ENCODE results near the gene AP3M1. TPM values are rescaled to one million over a fixed set of nuclear protein-coding genes. Genes with fewer than 3 reads are reported as not detected.

The AP3M1 gene
- total RNA-seq, 1 experiment from 2014 or later = 52.6 TPM

GRCh38 chr10:74093530-74094164 lies 57.0 kb downstream of the AP3M1 start:
- no TSS peak for BruUV-seq (replicated peaks)
- no peak for DNase-seq
- no peaks in the 10 kb centered on the region for H3K9me3 Mint-ChIP-seq (ENCODE audit: low read depth, unreplicated experiment)
- intact Hi-C loops (cut with micrococcal nuclease; ENCODE audit: unreplicated experiment) = no loop called here
- no peak for TF ChIP-seq CTCF (IDR thresholded peaks at IDR 0.05; ENCODE audit: unreplicated experiment)
- no peaks in the 10 kb centered on the region for H3K27me3 Mint-ChIP-seq (ENCODE audit: unreplicated experiment)
- H3K4me1 Mint-ChIP-seq (ENCODE audit: low read depth, unreplicated experiment) = no peaks in the 10 kb centered on the region
- H3K4me3 Mint-ChIP-seq (ENCODE audit: low read depth, unreplicated experiment) = no peak overlapping the region
- H3K27ac Mint-ChIP-seq (ENCODE audit: unreplicated experiment) = no peak overlapping the region
- peaks cover 87% of the 10 kb centered on the region for H3K36me3 Mint-ChIP-seq (ENCODE audit: insufficient read depth, unreplicated experiment)
- CTCF ChIA-PET = no interaction called here

GRCh38 chr10:74092372-74092771 lies 58.3 kb downstream of the AP3M1 start:
- Mint-ChIP-seq H3K9me3 (ENCODE audit: low read depth, unreplicated experiment) (no peaks in the 10 kb centered on the region), H3K27ac (ENCODE audit: unreplicated experiment) (no peak overlapping the region), H3K36me3 (ENCODE audit: insufficient read depth, unreplicated experiment) (peaks cover 76% of the 10 kb centered on the region), H3K4me1 (ENCODE audit: low read depth, unreplicated experiment) (no peaks in the 10 kb centered on the region), H3K4me3 (ENCODE audit: low read depth, unreplicated experiment) (no peak overlapping the region), H3K27me3 (ENCODE audit: unreplicated experiment) (no peaks in the 10 kb centered on the region)
- no TSS peak for BruUV-seq (replicated peaks)
- no peak for TF ChIP-seq CTCF (IDR thresholded peaks at IDR 0.05; ENCODE audit: unreplicated experiment)
- CTCF ChIA-PET = no interaction called here
- intact Hi-C loops (cut with micrococcal nuclease; ENCODE audit: unreplicated experiment) = no loop called here
- DNase-seq = no peak

GRCh38 chr10:74088722-74089121 lies 61.9 kb downstream of the AP3M1 start:
- Mint-ChIP-seq H3K9me3 (ENCODE audit: low read depth, unreplicated experiment) (no peaks in the 10 kb centered on the region), H3K4me3 (ENCODE audit: low read depth, unreplicated experiment) (no peak overlapping the region), H3K4me1 (ENCODE audit: low read depth, unreplicated experiment) (no peaks in the 10 kb centered on the region), H3K36me3 (ENCODE audit: insufficient read depth, unreplicated experiment) (peaks cover 66% of the 10 kb centered on the region), H3K27ac (ENCODE audit: unreplicated experiment) (no peak overlapping the region), H3K27me3 (ENCODE audit: unreplicated experiment) (no peaks in the 10 kb centered on the region)
- intact Hi-C loops (cut with micrococcal nuclease; ENCODE audit: unreplicated experiment) = no loop called here
- no peak for TF ChIP-seq CTCF (IDR thresholded peaks at IDR 0.05; ENCODE audit: unreplicated experiment)
- no peak for DNase-seq
- no TSS peak for BruUV-seq (replicated peaks)
- CTCF ChIA-PET = no interaction called here

GRCh38 chr10:74086317-74086716 lies 64.3 kb downstream of the AP3M1 start:
- TF ChIP-seq CTCF (IDR thresholded peaks at IDR 0.05; ENCODE audit: unreplicated experiment) = no peak
- Mint-ChIP-seq H3K27me3 (ENCODE audit: unreplicated experiment) (no peaks in the 10 kb centered on the region), H3K27ac (ENCODE audit: unreplicated experiment) (no peak overlapping the region), H3K9me3 (ENCODE audit: low read depth, unreplicated experiment) (no peaks in the 10 kb centered on the region), H3K4me1 (ENCODE audit: low read depth, unreplicated experiment) (peaks cover 12% of the 10 kb centered on the region), H3K36me3 (ENCODE audit: insufficient read depth, unreplicated experiment) (peaks cover 62% of the 10 kb centered on the region), H3K4me3 (ENCODE audit: low read depth, unreplicated experiment) (no peak overlapping the region)
- BruUV-seq (replicated peaks) = no TSS peak
- CTCF ChIA-PET = no interaction called here
- no peak for DNase-seq
- intact Hi-C loops (cut with micrococcal nuclease; ENCODE audit: unreplicated experiment) = no loop called here

Data from Calu3 (cell line).